ENCODE data around the gene FAM20A.

The FAM20A gene

GRCh38 chr17:68600931-68601564 is at the start of gene FAM20A:
Gene FAM20A (minus strand): TSS chr17:68601367. CDS start chr17:68600666, 701 bp downstream.
- DNase-seq: no peak

- no peak for DNase-seq
Measured at GRCh38 chr17:68649324-68649723, 48.2 kb upstream of the FAM20A start.

GRCh38 chr17:68646626-68647526 is 45.7 kb upstream of the FAM20A start:
- no peak for DNase-seq

- DNase-seq: no peak
Measured at GRCh38 chr17:68642118-68642412, 40.9 kb upstream of the FAM20A start.

GRCh38 chr17:68641276-68642117 is 40.3 kb upstream of the FAM20A start:
- no peak for DNase-seq

GRCh38 chr17:68640242-68640989 is 39.2 kb upstream of the FAM20A start:
- DNase-seq: no peak

GRCh38 chr17:68634345-68634876 is 33.2 kb upstream of the FAM20A start:
- DNase-seq: no peak

GRCh38 chr17:68628576-68628957 is 27.4 kb upstream of the FAM20A start:
- DNase-seq: no peak

- no peak for DNase-seq
Measured at GRCh38 chr17:68627956-68628575, 26.9 kb upstream of the FAM20A start.

- DNase-seq: no peak
Measured at GRCh38 chr17:68624381-68624780, 23.2 kb upstream of the FAM20A start.

GRCh38 chr17:68623811-68624210 is 22.6 kb upstream of the FAM20A start:
- no peak for DNase-seq

- no peak for DNase-seq
Measured at GRCh38 chr17:68622423-68622822, 21.3 kb upstream of the FAM20A start.

GRCh38 chr17:68621065-68621464 is 19.9 kb upstream of the FAM20A start:
- DNase-seq: no peak

GRCh38 chr17:68616334-68616733 is 15.2 kb upstream of the FAM20A start:
- DNase-seq: no peak

GRCh38 chr17:68614718-68615117 is 13.6 kb upstream of the FAM20A start:
- no peak for DNase-seq

GRCh38 chr17:68613739-68614298 is 12.7 kb upstream of the FAM20A start:
- DNase-seq: peak; percentile 72

GRCh38 chr17:68612923-68613292 is 11.7 kb upstream of the FAM20A start:
- DNase-seq: no peak

- no peak for DNase-seq
Measured at GRCh38 chr17:68612209-68612922, 11.2 kb upstream of the FAM20A start.

GRCh38 chr17:68611353-68612208 is 10.4 kb upstream of the FAM20A start:
- no peak for DNase-seq

- no peak for DNase-seq
Measured at GRCh38 chr17:68610554-68610953, 9.4 kb upstream of the FAM20A start.
